Measurements from ENCODE around the gene MIS12. TPM values are rescaled to one million over a fixed set of nuclear protein-coding genes. Genes with fewer than 3 reads are reported as not detected.

Gene MIS12
- total and polyA plus RNA-seq, 9 of the 15 experiments (the other 6 are each of a cell fraction or from before 2014, with no cell fraction given) = 13.5 to 31.9 (median 25.5) TPM

DNA sequence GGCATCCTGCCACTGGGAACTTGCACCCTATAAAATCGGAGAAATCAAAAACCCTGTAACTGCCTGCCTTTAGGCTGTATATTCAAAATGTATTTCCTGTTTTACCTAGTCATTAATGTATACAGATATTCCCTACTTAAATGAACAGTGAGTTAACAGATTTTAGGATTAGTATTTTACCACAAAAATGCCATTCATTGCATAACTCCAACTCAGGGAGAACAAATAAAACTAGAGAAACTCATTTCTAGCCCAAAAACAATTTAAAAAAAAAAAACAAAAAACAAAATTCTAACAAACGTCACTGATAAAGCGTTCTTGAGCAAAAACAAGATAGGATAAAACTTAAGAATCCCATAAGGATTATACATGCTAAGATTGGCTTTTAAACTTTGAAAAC is 13.9 kb upstream of the MIS12 start:
- DNase-seq (ENCODE audit: extremely low read depth in 1 of 4, low spot score in 3 of 4) = no peak
- Histone ChIP-seq H3K27ac (ENCODE audit: extremely low read depth, low read depth, low read length) (no peak overlapping the region), H2AFZ (ENCODE audit: low read depth, low read length) (no peak overlapping the region), H3K79me2 (ENCODE audit: control insufficient read depth, insufficient read depth, low read length) (peaks cover 13% of the 10 kb centered on the region), H3K9me3 (replicated peaks; ENCODE audit: control insufficient read depth, insufficient read depth, low read depth, low read length) (no peaks in the 10 kb centered on the region), H4K20me1 (replicated peaks; ENCODE audit: control insufficient read depth, insufficient read depth, low read length) (no peaks in the 10 kb centered on the region), H3K4me2 (ENCODE audit: insufficient read depth, low read length) (no peak overlapping the region), H3K9ac (ENCODE audit: insufficient read depth in 1 of 2, low read depth in 2 of 2, low read length in 2 of 2) (no peak overlapping the region), H3K36me3 (ENCODE audit: control insufficient read depth, insufficient read depth, low read length) (peaks cover 34% of the 10 kb centered on the region; the same call in 2 of the 3 replicates), H3K27me3 (ENCODE audit: control insufficient read depth in 2 of 2, insufficient read depth in 2 of 2, low read length in 2 of 2) (no peaks in the 10 kb centered on the region), H3K4me3 (no peak overlapping the region), H3K4me1 (replicated peaks in 1 of 2; ENCODE audit: control insufficient read depth in 2 of 2, insufficient read depth in 2 of 2, low read length in 2 of 2) (peaks cover 0 to 2% of the 10 kb centered on the region in 2 experiments; a peak in 1 of 5 replicates), H3K9me1 (ENCODE audit: control insufficient read depth, insufficient read depth, low read length) (no peaks in the 10 kb centered on the region)
- WGBS (ENCODE audit: insufficient coverage, low coverage, missing lambda C conversion rate) = 77% methylated on average over 3 of the region's 3 CpGs
- intact Hi-C loops (cut with micrococcal nuclease) = no loop called here
- ChIA-PET CTCF (ENCODE audit: low intra/inter-chr PET ratio) (no interaction called here), POLR2A (no interaction called here)
- no TSS peak for BruUV-seq (replicated peaks)
- no peak for ATAC-seq
- in situ Hi-C loops (cut with MboI) = no loop called here
- FAIRE-seq = no peak
- TF ChIP-seq PYGO2 (tag; IDR thresholded peaks at IDR 0.05) (no peak), DIDO1 (tag; IDR thresholded peaks at IDR 0.05; ENCODE audit: low read depth) (no peak), ZBTB8A (IDR thresholded peaks at IDR 0.05; ENCODE audit: partially characterized antibody) (no peak), ZBTB1 (CRISPR knock-in tag; IDR thresholded peaks at IDR 0.05; ENCODE audit: borderline replicate concordance, low read depth) (no peak), TRIM24 (IDR thresholded peaks at IDR 0.05) (no peak), BRCA1 (IDR thresholded peaks at IDR 0.05) (no peak), BRCA1 (CRISPR knock-in tag; IDR thresholded peaks at IDR 0.05) (no peak), NR4A1 (CRISPR knock-in tag; IDR thresholded peaks at IDR 0.05) (no peak), NR4A1 (tag; IDR thresholded peaks at IDR 0.05) (no peak)
- TF ChIP-seq, protein P1, sequence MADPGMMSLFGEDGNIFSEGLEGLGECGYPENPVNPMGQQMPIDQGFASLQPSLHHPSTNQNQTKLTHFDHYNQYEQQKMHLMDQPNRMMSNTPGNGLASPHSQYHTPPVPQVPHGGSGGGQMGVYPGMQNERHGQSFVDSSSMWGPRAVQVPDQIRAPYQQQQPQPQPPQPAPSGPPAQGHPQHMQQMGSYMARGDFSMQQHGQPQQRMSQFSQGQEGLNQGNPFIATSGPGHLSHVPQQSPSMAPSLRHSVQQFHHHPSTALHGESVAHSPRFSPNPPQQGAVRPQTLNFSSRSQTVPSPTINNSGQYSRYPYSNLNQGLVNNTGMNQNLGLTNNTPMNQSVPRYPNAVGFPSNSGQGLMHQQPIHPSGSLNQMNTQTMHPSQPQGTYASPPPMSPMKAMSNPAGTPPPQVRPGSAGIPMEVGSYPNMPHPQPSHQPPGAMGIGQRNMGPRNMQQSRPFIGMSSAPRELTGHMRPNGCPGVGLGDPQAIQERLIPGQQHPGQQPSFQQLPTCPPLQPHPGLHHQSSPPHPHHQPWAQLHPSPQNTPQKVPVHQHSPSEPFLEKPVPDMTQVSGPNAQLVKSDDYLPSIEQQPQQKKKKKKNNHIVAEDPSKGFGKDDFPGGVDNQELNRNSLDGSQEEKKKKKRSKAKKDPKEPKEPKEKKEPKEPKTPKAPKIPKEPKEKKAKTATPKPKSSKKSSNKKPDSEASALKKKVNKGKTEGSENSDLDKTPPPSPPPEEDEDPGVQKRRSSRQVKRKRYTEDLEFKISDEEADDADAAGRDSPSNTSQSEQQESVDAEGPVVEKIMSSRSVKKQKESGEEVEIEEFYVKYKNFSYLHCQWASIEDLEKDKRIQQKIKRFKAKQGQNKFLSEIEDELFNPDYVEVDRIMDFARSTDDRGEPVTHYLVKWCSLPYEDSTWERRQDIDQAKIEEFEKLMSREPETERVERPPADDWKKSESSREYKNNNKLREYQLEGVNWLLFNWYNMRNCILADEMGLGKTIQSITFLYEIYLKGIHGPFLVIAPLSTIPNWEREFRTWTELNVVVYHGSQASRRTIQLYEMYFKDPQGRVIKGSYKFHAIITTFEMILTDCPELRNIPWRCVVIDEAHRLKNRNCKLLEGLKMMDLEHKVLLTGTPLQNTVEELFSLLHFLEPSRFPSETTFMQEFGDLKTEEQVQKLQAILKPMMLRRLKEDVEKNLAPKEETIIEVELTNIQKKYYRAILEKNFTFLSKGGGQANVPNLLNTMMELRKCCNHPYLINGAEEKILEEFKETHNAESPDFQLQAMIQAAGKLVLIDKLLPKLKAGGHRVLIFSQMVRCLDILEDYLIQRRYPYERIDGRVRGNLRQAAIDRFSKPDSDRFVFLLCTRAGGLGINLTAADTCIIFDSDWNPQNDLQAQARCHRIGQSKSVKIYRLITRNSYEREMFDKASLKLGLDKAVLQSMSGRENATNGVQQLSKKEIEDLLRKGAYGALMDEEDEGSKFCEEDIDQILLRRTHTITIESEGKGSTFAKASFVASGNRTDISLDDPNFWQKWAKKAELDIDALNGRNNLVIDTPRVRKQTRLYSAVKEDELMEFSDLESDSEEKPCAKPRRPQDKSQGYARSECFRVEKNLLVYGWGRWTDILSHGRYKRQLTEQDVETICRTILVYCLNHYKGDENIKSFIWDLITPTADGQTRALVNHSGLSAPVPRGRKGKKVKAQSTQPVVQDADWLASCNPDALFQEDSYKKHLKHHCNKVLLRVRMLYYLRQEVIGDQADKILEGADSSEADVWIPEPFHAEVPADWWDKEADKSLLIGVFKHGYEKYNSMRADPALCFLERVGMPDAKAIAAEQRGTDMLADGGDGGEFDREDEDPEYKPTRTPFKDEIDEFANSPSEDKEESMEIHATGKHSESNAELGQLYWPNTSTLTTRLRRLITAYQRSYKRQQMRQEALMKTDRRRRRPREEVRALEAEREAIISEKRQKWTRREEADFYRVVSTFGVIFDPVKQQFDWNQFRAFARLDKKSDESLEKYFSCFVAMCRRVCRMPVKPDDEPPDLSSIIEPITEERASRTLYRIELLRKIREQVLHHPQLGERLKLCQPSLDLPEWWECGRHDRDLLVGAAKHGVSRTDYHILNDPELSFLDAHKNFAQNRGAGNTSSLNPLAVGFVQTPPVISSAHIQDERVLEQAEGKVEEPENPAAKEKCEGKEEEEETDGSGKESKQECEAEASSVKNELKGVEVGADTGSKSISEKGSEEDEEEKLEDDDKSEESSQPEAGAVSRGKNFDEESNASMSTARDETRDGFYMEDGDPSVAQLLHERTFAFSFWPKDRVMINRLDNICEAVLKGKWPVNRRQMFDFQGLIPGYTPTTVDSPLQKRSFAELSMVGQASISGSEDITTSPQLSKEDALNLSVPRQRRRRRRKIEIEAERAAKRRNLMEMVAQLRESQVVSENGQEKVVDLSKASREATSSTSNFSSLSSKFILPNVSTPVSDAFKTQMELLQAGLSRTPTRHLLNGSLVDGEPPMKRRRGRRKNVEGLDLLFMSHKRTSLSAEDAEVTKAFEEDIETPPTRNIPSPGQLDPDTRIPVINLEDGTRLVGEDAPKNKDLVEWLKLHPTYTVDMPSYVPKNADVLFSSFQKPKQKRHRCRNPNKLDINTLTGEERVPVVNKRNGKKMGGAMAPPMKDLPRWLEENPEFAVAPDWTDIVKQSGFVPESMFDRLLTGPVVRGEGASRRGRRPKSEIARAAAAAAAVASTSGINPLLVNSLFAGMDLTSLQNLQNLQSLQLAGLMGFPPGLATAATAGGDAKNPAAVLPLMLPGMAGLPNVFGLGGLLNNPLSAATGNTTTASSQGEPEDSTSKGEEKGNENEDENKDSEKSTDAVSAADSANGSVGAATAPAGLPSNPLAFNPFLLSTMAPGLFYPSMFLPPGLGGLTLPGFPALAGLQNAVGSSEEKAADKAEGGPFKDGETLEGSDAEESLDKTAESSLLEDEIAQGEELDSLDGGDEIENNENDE (IDR thresholded peaks at IDR 0.05; ENCODE audit: low read depth, low read length) = no peak
- TF ChIP-seq, protein P2, sequence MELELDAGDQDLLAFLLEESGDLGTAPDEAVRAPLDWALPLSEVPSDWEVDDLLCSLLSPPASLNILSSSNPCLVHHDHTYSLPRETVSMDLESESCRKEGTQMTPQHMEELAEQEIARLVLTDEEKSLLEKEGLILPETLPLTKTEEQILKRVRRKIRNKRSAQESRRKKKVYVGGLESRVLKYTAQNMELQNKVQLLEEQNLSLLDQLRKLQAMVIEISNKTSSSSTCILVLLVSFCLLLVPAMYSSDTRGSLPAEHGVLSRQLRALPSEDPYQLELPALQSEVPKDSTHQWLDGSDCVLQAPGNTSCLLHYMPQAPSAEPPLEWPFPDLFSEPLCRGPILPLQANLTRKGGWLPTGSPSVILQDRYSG (tag; conservative IDR thresholded peaks at IDR 0.05; ENCODE audit: low read depth) = no peak

All from K562 (cell line).